Measurements from ENCODE around the gene PPP2R5E. TPM values are rescaled to one million over a fixed set of nuclear protein-coding genes. Genes with fewer than 3 reads are reported as not detected.

PPP2R5E gene
- total and polyA plus RNA-seq, 2 donors (not counting 1 experiment from before 2014, with no cell fraction given): 18.5 to 38.8 TPM

DNA sequence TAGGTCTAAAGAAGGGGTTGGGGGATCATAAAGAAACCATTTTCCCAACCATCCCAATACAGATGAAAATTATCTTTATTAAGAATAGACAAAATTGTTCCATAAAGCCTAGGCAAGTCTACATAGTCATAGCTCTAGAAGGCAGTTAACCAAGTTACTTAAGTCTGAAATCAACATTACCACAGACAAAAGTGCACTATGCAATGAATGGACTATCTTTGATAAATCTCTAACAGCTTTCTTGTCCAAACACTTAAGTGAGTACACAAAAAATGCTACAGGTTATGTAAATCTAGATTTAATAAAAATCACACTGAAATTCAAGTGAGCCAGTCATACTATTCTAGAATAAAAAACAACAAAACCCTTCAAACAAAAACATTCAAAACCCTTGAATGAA is 137.5 kb downstream of the PPP2R5E start:
- Histone ChIP-seq H2AFZ (ENCODE audit: low read length) (no peak overlapping the region), H3K4me3 (replicated peaks in 1 of 4; ENCODE audit: control extremely low read depth in 1 of 4, insufficient read depth in 1 of 4, low read depth in 3 of 4, low read length in 4 of 4) (no peak overlapping the region), H3K4me1 (ENCODE audit: control insufficient read depth, extremely low read depth, insufficient read depth, low read length) (no peaks in the 10 kb centered on the region), H3K27me3 (ENCODE audit: control insufficient read depth, insufficient read depth, low read length) (no peaks in the 10 kb centered on the region), H4K20me1 (ENCODE audit: control insufficient read depth, extremely low read depth, insufficient read depth, low read length) (no peaks in the 10 kb centered on the region), H3K9ac (ENCODE audit: insufficient read depth, low read length) (no peak overlapping the region), H3K4me2 (ENCODE audit: extremely low read depth, insufficient read depth, low read length) (no peak overlapping the region), H3K79me2 (ENCODE audit: control insufficient read depth, insufficient read depth, low read length) (no peaks in the 10 kb centered on the region), H3K27ac (ENCODE audit: insufficient read depth, low read length) (no peak overlapping the region), H3K9me3 (ENCODE audit: control insufficient read depth, insufficient read depth, low read depth, low read length) (no peaks in the 10 kb centered on the region), H3K36me3 (ENCODE audit: control insufficient read depth, insufficient read depth, low read length) (no peaks in the 10 kb centered on the region)
- no peak for DNase-seq (ENCODE audit: low read depth in 2 of 2)
- TF ChIP-seq EZH2 (IDR thresholded peaks at IDR 0.05; ENCODE audit: low read length, missing control alignments): no peak
- TF ChIP-seq, protein P1, sequence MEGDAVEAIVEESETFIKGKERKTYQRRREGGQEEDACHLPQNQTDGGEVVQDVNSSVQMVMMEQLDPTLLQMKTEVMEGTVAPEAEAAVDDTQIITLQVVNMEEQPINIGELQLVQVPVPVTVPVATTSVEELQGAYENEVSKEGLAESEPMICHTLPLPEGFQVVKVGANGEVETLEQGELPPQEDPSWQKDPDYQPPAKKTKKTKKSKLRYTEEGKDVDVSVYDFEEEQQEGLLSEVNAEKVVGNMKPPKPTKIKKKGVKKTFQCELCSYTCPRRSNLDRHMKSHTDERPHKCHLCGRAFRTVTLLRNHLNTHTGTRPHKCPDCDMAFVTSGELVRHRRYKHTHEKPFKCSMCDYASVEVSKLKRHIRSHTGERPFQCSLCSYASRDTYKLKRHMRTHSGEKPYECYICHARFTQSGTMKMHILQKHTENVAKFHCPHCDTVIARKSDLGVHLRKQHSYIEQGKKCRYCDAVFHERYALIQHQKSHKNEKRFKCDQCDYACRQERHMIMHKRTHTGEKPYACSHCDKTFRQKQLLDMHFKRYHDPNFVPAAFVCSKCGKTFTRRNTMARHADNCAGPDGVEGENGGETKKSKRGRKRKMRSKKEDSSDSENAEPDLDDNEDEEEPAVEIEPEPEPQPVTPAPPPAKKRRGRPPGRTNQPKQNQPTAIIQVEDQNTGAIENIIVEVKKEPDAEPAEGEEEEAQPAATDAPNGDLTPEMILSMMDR (conservative IDR thresholded peaks at IDR 0.05 in 1 of 2, IDR thresholded peaks at IDR 0.05 in 1 of 2; ENCODE audit: low read depth in 1 of 2, low read length in 2 of 2): no peak

DNA sequence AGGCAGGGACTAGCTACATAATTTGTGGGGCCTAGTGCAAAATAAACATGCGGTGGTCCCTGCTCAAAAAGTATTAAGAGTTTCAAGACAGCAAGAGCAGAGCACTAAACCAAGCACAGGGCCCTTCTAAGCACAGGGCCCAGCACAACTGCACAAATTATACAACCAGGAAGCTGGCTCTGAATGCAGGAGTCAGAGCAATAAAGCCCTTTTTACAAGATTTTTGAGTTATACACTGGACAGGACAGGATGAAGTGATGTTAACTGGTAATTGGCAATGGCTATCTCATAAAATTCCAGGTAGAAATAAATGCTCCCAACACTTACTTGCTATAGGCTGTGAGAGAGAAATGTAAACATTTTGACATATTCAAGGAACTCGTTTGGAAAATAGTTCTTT is 138.3 kb downstream of the PPP2R5E start:
- H3K27ac ChIP-seq (ENCODE audit: insufficient read depth, low read length): no peak overlapping the region
- H3K9ac ChIP-seq (ENCODE audit: insufficient read depth, low read length): no peak overlapping the region
- H3K4me2 ChIP-seq (ENCODE audit: extremely low read depth, insufficient read depth, low read length): no peak overlapping the region
- no peak overlapping the region for H3K4me3 ChIP-seq (replicated peaks in 1 of 4; ENCODE audit: control extremely low read depth in 1 of 4, insufficient read depth in 1 of 4, low read depth in 3 of 4, low read length in 4 of 4)
- H3K36me3 ChIP-seq (ENCODE audit: control insufficient read depth, insufficient read depth, low read length): no peaks in the 10 kb centered on the region
- no peak for DNase-seq (ENCODE audit: low read depth in 2 of 2)
- TF ChIP-seq, protein P1 (conservative IDR thresholded peaks at IDR 0.05 in 1 of 2, IDR thresholded peaks at IDR 0.05 in 1 of 2; ENCODE audit: low read depth in 1 of 2, low read length in 2 of 2): no peak
- TF ChIP-seq EZH2 (IDR thresholded peaks at IDR 0.05; ENCODE audit: low read length, missing control alignments): no peak
- H3K9me3 ChIP-seq (ENCODE audit: control insufficient read depth, insufficient read depth, low read depth, low read length): no peaks in the 10 kb centered on the region
- H3K79me2 ChIP-seq (ENCODE audit: control insufficient read depth, insufficient read depth, low read length): no peaks in the 10 kb centered on the region
- H2AFZ ChIP-seq (ENCODE audit: low read length): no peak overlapping the region
- H3K27me3 ChIP-seq (ENCODE audit: control insufficient read depth, insufficient read depth, low read length): no peaks in the 10 kb centered on the region
- H4K20me1 ChIP-seq (ENCODE audit: control insufficient read depth, extremely low read depth, insufficient read depth, low read length): no peaks in the 10 kb centered on the region
- H3K4me1 ChIP-seq (ENCODE audit: control insufficient read depth, extremely low read depth, insufficient read depth, low read length): no peaks in the 10 kb centered on the region

DNA sequence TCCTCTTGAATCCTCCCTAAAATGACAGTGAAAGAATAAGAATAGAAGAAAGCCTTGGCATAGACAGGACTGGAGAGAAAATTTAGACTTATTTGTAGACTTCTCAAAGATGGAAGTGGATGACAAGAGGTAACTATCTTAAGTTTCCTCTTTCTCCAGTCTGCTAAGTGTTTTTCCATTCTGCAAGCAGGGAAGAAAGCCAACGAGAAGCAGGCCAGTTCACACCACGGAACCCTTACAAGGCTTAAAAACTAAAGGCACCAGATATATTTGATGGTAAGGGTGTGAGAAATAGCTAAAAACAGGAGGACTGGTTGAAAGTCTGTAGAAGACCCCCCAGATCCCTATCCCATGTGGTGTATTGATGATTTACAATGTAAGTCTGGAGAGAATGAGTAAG is 141.5 kb downstream of the PPP2R5E start:
- Histone ChIP-seq H3K27ac (ENCODE audit: insufficient read depth, low read length) (no peak overlapping the region), H3K4me1 (ENCODE audit: control insufficient read depth, extremely low read depth, insufficient read depth, low read length) (no peaks in the 10 kb centered on the region), H3K9me3 (ENCODE audit: control insufficient read depth, insufficient read depth, low read depth, low read length) (no peaks in the 10 kb centered on the region), H2AFZ (ENCODE audit: low read length) (no peak overlapping the region), H3K9ac (ENCODE audit: insufficient read depth, low read length) (no peak overlapping the region), H3K27me3 (ENCODE audit: control insufficient read depth, insufficient read depth, low read length) (no peaks in the 10 kb centered on the region), H4K20me1 (ENCODE audit: control insufficient read depth, extremely low read depth, insufficient read depth, low read length) (no peaks in the 10 kb centered on the region), H3K4me3 (replicated peaks in 1 of 4; ENCODE audit: control extremely low read depth in 1 of 4, insufficient read depth in 1 of 4, low read depth in 3 of 4, low read length in 4 of 4) (no peak overlapping the region), H3K79me2 (ENCODE audit: control insufficient read depth, insufficient read depth, low read length) (no peaks in the 10 kb centered on the region), H3K4me2 (ENCODE audit: extremely low read depth, insufficient read depth, low read length) (no peak overlapping the region), H3K36me3 (ENCODE audit: control insufficient read depth, insufficient read depth, low read length) (no peaks in the 10 kb centered on the region)
- TF ChIP-seq EZH2 (IDR thresholded peaks at IDR 0.05; ENCODE audit: low read length, missing control alignments): no peak
- TF ChIP-seq, protein P1 (conservative IDR thresholded peaks at IDR 0.05 in 1 of 2, IDR thresholded peaks at IDR 0.05 in 1 of 2; ENCODE audit: low read depth in 1 of 2, low read length in 2 of 2): no peak
- DNase-seq (ENCODE audit: low read depth in 2 of 2): no peak
